Ecto neural progenitor cell (in vitro differentiated cells): ENCODE measurements around the gene FBXO22.
"Not testable (repeated sequence)": the region's sequence is repeated elsewhere in the genome, so short reads cannot be mapped to it uniquely, and the experiment has no call there.

Source experiments
- DNase-seq: peaks from one replicate; pipeline ENCODE4 v3.0.0-alpha.2; 2018; ENCODE audit warnings: low spot score

The FBXO22 gene

GRCh38 chr15:75920079-75920478, 16.4 kb downstream of the FBXO22 start:
- no peak for DNase-seq

DNA sequence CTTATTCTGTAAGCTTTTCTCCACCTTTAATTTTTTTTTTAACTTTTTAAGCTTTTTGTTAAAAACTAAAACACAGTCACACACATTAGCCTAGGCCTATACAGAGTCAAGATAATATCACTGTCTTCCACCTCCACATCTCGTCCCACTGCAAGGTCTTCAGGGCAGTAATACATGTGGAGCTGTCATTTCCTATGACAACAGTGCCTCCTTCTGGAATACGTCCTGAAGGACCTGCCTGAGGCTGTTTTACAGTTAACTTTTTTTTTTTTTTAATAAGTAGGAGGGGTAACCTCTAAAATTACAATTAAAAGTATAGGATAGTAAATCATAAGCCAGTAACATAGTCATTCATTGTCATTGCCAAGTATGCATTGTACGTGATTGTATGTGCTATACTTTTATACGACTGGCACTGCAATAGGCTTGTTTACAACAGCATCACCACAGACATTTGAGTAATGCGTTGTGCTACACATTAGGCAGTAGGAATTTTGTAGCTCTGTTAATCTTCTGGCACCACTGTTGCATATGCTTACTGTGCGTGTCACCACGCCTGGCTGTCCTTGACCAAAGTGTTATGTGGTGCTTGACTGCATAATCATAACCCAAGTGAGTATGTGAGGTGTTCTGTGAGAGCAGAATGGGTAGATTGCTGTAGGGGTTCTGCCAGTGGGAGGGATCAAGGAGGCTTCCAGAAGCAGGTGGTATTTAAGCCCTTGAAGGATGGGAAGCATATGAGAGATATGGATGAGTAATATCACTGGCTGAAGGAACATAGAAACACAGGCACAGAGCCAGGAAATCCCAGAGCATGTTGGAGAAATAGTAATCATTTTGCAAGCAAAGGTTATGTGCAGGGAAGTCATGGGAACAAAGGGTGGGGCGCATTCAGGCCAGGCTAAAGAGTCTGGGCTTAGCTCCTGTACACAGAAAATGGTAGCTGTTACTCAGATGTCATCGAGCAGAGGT, 18.3 kb downstream of the FBXO22 start:
- no peak for DNase-seq

- no peak for DNase-seq
These were observed 20.1 kb downstream of the FBXO22 start for GRCh38 chr15:75923756-75924155.

DNA sequence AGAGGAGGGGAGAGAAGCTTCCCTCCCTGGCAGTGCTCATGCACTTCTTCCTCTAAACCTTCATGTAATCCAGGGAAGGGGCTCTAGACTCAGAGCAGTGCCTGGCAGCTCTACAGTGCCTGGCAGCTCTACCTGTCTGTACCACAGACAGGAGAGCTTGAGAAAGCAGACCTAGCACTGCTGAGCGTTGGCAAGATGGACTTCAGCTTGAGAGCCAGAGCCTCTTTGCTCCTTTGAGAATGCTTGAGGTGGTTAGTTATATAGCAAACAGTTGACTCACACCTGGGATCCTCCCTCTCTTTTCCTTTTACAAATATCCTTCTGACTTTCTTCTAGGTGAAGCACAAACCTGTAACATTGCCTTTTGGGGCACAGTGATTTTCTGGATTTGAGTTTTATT, 20.9 kb downstream of the FBXO22 start:
- DNase-seq = no peak

GRCh38 chr15:75925440-75925839, 21.8 kb downstream of the FBXO22 start:
- DNase-seq = no peak

DNA sequence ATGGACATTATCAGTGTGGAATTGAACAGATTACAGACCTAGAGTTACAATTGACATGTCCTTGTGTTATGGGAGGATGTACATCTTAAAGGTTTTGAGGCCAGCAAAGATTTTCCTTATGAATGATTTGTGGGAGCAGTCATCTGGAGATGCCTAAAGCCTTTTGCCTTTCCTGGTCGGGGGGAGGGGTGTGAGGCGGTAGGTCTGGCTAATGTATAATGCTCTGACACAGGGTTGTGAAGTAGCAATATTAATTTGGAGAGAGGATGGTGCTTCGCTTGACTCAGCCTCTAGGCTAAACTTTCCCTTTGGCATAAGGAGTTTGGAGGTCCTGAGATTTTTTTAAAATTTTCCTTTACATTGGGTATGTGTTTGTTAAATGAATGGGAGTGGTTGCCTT, 23.3 kb downstream of the FBXO22 start:
- no peak for DNase-seq

GRCh38 chr15:75927601-75928000, 23.9 kb downstream of the FBXO22 start:
- no peak for DNase-seq

DNA sequence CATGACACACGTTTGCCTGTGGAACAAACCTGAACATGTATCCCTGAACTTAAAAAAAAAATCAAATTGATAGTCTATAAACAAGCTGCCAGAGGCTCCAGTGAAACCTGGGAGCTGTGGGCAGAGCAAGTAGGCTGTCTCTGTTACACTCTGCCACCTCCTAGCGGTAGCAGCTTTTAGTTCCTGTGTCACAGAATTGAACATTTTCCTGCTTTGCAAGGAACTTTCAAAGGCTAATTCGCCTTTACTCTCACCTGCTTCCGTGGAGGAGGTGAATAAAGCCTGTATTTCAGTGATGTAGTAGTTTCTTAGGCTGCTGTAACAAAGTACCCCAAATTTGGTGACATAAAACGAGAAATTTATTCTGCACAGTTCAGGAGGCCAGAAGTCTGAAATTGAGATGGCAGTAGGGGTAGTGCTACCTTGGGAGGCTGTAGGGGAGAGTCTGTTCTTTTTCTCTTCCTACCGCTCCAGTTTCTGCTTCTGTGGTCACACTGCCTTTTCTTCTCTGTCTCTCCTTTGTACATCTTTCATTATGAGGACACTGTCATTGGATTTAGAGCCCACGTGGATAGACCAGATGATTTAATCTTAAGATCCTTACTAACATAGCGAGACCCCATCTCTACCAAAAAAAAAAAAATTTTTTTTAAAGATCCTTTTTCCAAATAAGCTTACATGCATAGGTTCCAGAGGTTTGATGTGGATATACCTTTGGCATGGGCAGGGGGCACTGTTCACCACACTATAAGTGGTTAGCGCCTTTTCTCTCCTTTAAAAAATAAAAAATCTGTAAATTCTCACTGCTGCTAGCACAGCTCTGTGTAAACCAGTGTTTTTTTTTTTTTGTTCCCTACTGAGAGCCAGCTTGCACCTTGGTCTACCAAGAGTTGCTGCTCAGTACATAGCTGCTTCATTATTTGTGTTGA, 25.3 kb downstream of the FBXO22 start:
- DNase-seq = peak; percentile 58

DNA sequence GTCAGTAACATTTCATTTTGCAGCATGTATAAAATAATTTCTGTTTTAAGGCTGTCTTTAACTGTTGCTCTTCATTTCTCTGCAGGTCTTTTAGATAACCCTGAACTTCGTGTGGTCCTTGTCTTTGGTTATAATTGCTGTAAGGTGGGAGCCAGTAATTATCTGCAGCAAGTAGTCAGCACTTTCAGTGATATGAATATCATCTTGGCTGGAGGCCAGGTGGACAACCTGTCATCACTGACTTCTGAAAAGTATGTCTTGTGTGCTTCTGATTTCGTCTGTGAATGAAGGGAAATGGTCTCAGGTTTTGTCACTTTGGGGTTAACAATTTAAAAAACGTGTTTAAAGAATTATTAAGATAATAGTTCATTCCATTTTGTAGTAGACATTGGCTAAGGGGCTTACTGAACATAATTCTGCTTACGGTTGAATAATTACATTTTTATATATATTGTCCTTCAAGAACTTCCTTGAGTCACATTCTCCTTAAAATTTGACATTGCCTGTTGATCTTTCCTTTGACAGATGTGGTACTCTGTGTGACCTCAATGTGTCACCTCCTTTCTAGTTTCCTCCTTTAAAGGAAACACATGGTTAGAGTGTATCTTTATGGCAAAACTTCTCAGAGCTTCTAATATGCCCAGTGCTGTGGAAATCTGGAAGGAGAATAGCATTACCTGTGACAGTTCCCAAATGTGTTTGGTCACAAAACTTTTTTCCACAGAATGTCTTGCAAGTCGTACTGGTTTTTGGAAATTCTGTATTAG, 26.3 kb downstream of the FBXO22 start:
- no peak for DNase-seq

DNA sequence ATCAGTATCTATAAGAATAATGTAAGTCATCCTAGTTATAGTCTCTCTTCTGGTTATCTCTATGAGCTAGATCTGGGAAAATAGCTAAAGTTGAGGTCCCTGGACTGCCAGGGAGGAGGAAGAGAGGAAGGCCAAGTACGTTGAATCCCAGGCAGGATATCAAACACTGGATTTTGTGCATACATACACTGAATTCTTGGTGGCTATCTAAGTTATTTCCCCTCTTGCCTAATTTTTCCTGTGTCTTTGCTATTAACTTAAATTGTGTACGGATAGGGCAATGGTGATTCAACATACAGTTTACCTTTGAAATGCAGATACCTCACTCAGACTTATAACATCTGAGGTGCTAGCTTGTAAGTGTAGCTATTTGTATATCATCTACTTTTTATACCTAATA, 27.2 kb downstream of the FBXO22 start:
- DNase-seq = no peak

DNA sequence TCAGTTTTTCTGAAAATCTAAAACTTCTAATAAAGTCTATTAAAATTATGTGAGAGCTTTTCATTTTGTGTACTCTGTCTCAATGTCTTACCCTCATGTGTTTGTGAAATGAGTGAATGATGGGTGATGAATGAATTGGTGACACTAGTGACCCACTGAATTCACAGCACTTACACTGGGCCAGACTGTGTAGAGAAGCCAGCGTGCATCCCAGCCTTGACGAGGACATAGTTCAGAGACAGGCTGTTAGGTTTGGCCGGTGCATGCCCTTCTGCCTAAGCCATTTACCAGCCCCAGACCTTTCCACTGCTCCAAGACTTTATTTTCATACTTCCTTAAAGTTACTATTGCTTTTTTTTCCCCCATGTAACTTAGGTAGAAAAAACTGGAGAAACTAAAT, 38.8 kb downstream of the FBXO22 start:
- DNase-seq = no peak

- DNase-seq = no peak
These were observed 39.6 kb downstream of the FBXO22 start for GRCh38 chr15:75943246-75943645.

DNA sequence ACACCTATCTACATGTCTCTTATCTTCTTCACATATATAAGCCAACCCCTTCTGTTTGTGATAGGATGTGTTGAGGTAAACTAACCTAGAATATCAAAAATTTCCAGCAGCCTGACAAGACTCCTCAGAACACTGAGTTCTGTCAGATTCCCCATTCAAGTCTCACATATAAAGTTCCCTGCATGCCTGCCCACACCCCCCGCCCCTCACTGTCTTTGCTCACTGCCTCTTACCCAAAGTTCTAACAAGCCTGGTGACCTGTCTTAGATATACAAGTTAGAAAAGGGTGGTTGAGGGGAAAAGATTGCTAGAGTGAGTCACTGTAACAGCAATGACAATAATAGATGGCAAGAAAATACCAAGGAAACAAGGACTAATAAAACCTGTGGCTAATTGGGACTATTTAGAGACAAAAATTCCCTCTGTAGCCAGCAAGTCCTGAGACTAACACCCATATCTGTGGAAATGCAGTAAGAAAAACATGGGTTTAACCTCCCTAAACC, 40.1 kb downstream of the FBXO22 start:
- DNase-seq = no peak

GRCh38 chr15:75945953-75946352, 42.3 kb downstream of the FBXO22 start:
- no peak for DNase-seq

- DNase-seq = no peak
These were observed 43.4 kb downstream of the FBXO22 start for GRCh38 chr15:75947092-75947491.

- no peak for DNase-seq
These were observed 45.2 kb downstream of the FBXO22 start for GRCh38 chr15:75948761-75949296.

DNA sequence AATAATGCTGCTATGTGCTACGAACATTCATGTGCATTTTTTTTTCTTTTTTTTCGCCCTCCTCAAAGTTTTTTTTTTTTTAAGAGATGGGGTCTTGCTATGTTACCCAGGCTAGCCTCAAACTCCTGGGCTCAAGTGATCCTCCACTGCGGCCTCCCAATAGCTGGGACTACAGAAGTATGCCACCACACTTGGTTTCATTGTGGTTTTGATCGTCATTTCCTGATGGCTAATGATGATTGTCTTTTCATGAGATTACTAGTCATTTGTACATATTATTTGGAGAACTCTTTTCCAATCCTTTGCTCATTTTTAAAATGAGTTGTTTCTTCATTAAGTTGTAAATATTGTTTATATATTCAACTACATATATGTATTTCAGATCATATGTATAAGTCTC, 48.8 kb downstream of the FBXO22 start:
- no peak for DNase-seq

- DNase-seq = no peak
These were observed 52.0 kb downstream of the FBXO22 start for GRCh38 chr15:75955720-75956119.

- no peak for DNase-seq
These were observed 57.7 kb downstream of the FBXO22 start for GRCh38 chr15:75961331-75961730.

DNA sequence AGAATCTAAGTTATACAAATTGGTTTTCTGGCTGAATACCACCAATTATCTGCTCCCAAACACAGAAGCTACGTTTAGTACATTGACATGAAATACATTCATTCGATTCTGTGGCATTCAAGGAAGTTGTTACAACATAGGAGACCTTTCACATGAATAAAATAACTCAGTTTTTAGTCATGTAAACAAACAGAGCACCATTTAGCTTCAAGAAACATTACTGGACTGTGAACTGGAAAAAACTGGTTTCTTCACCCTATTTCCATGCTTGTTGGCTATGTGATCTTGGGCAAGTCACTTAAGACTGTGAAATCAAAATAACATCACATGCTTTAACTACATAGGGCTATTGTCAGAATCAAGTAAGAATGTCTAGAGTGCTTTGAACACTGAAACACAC, 62.4 kb downstream of the FBXO22 start:
- no peak for DNase-seq

DNA sequence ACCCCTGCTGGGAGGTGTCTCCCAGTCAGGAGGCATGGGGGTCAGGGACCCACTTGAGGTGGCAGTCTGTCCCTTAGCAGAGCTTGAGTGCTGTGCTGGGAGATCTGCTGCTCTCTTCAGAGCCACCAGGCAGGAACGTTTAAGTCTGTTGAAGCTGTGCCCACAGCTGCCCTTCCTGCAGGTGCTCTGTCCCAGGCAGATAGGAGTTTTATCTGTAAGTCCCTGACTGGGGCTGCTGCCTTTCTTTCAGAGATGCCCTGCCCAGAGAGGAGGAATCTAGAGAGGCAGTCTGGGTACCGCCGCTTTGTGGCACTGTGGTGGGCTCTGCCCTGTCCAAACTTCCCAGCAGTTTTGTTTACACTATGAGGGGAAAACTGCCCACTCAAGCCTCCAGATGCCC, 73.1 kb downstream of the FBXO22 start:
- DNase-seq = not testable (repeated sequence)
